Liver (tissue), 3 donors: ENCODE results near the gene RNASE7.

Source experiments
- CTCF ChIP-seq: fragments of 150-350 bp; IDR thresholded peaks from 2 replicates; pipeline ENCODE4 v1.5.1; 2017; ENCODE audit warnings: improper control_type of control experiment, low read depth, low read length; ENCODE audit not compliant: missing input control
- EGR1 ChIP-seq, 2 donors: IDR thresholded peaks; 2 replicates each; pipeline ENCODE4 v1.6.1; 2016 to 2018; ENCODE audit warnings: antibody characterized with exemption in 2 of 2, low read depth in 2 of 2
- donor health status: healthy.
- donor health status: healthy.

- no peak for TF ChIP-seq CTCF
- no peak for TF ChIP-seq EGR1 (IDR thresholded peaks at IDR 0.05; ENCODE audit: low read depth in 2 of 2)
Measured at GRCh38 chr14:21081521-21082142, 39.5 kb downstream of the RNASE7 start.
